ENCODE data around the gene WIPI1.

DNA sequence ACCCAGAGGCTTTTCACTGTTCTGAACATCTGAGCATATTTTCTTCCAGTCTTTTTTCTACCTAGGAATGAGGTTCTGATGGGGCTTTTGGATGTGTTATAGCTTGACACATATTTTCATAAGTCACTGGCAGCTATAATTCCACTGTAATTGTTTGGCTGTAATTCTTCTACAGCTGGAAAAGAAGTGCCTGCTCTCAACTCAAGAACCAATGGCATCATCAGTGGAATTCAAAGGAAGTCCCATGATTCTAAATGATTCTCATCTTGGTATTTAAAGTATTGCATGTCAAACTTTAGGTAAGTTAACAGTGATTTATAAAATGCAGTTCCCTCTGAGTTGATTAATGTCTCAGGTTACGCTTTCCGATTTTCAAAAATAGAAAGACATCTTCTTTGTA, 16.8 kb downstream of the WIPI1 start:
- TF ChIP-seq BHLHE40 (IDR thresholded peaks at IDR 0.05; ENCODE audit: borderline replicate concordance) = no peak
- TF ChIP-seq FOXK2 (IDR thresholded peaks at IDR 0.05) = no peak
- TF ChIP-seq SP1 (IDR thresholded peaks at IDR 0.05) = no peak
- no peak for TF ChIP-seq CTBP1 (IDR thresholded peaks at IDR 0.05; ENCODE audit: borderline replicate concordance)
- no peak for TF ChIP-seq FOXM1 (IDR thresholded peaks at IDR 0.05; ENCODE audit: borderline replicate concordance)
- no peak for TF ChIP-seq FOXA1 (IDR thresholded peaks at IDR 0.05)

All from HEK293T (cell line).